D721Med (cell line): Measurements from ENCODE around the gene CCDC148.

ENCODE experiments used
- DNase-seq: peaks from one replicate; pipeline ENCODE4 v3.0.0; 2011; ENCODE audit warnings: low spot score; ENCODE audit not compliant: insufficient read length
- FAIRE-seq: peaks from 2 replicates; lab custom pipeline; 2011; peaks lifted over from hg19 to GRCh38; lab: Jason Lieb, UNC
- CTCF ChIP-seq: IDR thresholded peaks from 2 replicates; pipeline ENCODE4 v1.5.1; 2012; ENCODE audit warnings: mild to moderate bottlenecking, control low read depth; ENCODE audit not compliant: insufficient read depth; ENCODE audit errors: missing control alignments

CCDC148 gene

GRCh38 chr2:158187908-158188307 lies 268.6 kb downstream of the CCDC148 start:
- no peak for FAIRE-seq

GRCh38 chr2:158184556-158185343 lies 271.8 kb downstream of the CCDC148 start:
- TF ChIP-seq CTCF, result no peak
- DNase-seq, result no peak
- no peak for FAIRE-seq

More at GRCh38 chr2:158187908-158188307, 268.6 kb downstream of the CCDC148 start:
- DNase-seq, result no peak
- TF ChIP-seq CTCF, result no peak

- DNase-seq (no peak), FAIRE-seq (no peak)
- TF ChIP-seq CTCF, result no peak
Measured at GRCh38 chr2:158184001-158184400, 272.6 kb downstream of the CCDC148 start.

- no peak for FAIRE-seq
- TF ChIP-seq CTCF, result no peak
Measured at GRCh38 chr2:158182676-158183295, 273.8 kb downstream of the CCDC148 start.

GRCh38 chr2:158181171-158181570 lies 275.4 kb downstream of the CCDC148 start:
- TF ChIP-seq CTCF, result no peak
- FAIRE-seq (no peak), DNase-seq (no peak)

More at GRCh38 chr2:158182676-158183295, 273.8 kb downstream of the CCDC148 start:
- no peak for DNase-seq

GRCh38 chr2:158179660-158180059 lies 276.9 kb downstream of the CCDC148 start:
- peak; percentile 49 for TF ChIP-seq CTCF
- no peak for DNase-seq
- FAIRE-seq, result no peak

- FAIRE-seq, result no peak
Measured at GRCh38 chr2:158178646-158179045, 277.9 kb downstream of the CCDC148 start.

More at GRCh38 chr2:158178646-158179045, 277.9 kb downstream of the CCDC148 start:
- DNase-seq, result no peak
- no peak for TF ChIP-seq CTCF
